Fibroblast of skin of left biceps (primary cell): ENCODE measurements around the gene TMIGD3.

Experiments used
- DNase-seq, 2 experiments: peaks; one replicate each; pipeline ENCODE4 v3.0.0-alpha.2; 2013; ENCODE audit warnings: low read depth in 2 of 2

TMIGD3 gene

DNA sequence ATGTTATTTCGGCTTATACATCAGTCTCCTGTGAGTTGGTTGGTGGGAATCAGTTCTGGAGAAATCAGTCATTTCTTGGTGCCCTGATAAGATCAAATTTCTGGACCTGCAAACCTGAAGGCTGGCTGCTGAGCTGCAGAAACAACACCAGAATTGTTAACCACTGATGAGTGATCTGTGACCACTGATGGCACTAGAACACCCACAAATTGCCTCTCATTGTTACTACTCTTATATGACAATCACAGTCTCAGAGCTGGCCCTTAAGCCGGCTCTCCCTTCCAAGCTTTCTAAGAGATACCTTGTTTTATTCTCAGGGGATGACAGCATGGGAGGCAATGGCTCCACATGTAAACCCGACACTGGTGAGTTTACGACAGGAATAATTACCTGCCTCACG is 27.7 kb downstream of the TMIGD3 start:
- DNase-seq: no peak

DNA sequence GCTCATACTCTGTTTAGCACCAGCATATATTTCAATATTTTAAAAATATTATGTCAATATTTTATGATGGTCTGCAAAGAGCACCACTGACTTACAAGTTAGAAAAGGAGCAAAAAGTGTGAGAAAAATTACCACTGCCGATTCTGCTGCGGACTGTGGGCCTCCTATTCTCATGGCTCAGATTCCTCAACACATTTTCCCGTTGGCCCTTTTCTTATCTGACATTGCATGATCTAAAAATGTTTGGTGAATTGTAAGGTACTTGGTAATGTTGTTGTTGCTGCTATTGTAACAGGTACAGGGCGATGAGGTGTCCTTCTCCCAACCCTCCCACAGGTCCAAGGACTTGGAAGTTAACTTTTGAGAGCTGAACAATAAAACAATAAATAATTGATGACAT is 28.9 kb downstream of the TMIGD3 start:
- DNase-seq: no peak

DNA sequence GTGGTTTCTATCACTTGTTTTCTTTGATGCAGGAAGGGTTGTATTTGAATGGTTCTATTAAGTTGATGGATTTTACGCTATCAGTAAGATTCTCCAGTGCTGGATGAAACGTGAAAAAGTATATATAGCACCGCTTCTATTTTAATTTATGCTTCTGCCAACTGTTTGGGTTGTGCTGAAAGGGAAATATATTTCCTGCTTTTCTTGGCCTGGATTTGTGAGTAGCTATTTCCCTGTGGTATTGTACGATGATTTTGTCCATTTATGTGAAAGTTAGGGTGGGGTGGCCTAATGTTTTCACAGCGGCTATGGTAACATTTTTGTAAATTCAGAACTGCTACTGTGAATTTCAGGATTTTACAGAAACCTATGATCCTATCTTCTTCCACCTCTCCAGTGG is 29.3 kb downstream of the TMIGD3 start:
- no peak for DNase-seq

DNA sequence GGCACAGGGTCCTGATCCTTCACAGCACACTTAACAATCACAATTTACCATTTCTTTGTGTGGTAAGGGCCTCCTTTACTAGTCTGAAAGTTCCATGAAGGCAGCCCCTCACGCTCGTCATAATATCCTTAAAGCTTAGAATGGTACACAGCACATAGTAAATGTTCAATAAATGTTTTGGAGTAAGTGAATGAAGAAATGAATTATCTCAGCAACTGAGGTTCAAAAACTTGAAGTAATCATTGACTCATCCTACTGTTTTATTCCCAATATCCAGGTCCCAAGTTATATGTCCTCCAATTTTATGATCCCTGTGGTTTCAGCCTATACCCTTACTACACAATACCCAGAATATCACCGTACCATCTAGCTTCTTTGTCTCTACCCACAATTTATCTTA is 31.9 kb downstream of the TMIGD3 start:
- no peak for DNase-seq

DNA sequence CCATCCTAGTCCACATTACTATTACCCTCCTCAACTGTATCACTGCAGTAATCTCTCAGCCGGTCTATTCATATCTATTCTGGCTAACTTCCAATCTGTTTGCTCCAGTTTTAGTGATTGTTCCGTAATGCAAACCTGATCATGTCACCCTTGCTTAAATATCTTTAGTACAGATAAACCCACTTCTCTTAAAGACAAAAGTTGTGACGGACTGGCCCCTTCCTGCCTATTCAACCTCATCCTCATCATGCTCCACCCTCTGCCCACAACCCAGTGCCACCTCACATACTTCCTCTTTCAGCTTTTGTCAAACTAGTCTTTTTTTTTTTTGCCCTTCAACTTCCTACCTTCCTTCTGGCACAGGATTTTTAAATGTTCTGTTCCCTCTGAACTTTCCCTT is 32.4 kb downstream of the TMIGD3 start:
- no peak for DNase-seq

DNA sequence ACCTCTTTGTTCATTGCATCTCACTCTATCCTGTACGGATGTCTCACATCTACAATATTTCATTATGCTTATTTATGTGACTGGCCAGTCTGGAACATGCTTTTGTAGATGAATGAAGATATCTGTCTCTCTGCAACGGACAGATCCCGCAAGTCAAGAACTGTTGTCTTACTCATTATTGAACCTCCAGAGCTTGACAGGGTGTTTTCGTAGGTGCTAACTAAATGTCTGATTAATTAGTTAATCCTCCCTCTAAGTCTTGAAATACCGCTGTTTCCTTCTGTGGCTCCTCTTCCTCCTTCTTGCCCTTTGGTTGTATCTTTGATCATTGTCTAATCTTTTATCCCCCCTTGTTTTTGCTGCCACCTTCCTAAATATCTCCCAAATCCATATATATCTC is 32.8 kb downstream of the TMIGD3 start:
- no peak for DNase-seq

DNA sequence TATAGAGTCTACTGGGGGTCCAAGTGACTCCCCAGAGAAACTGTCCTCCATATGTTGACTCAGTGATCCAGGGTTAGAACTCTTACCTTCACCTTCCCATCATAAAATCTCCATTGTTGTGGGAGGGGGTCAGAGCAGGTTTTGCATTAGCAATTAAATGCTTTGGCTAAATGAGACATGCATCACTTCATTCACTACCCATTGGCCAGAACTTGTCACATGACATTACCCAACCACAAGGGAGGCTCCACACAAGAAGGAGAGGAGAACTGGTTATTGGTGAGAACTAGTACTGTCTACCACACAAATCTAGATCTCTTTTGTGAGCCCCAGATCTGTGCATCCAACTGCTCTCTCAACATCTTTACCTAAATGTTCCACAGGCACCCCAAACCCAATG is 33.9 kb downstream of the TMIGD3 start:
- no peak for DNase-seq

DNA sequence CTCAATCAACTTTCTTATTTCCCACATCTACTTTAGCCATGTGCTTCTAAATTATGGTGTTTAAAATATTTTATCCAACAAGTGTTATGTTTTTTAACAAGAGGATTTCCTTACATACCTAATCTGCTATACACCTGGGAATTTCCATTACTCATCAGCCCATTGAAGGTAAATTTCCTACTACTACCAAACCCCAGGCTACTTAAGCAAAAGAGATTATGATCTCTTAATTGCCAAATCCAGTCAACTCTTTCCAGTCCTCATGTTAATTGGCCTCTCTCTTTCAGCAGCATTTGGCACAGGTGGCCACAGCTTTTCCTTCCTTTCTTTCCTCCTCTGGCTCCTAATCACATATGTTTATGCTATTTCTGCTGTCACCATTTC is 34.7 kb downstream of the TMIGD3 start:
- no peak for DNase-seq

DNA sequence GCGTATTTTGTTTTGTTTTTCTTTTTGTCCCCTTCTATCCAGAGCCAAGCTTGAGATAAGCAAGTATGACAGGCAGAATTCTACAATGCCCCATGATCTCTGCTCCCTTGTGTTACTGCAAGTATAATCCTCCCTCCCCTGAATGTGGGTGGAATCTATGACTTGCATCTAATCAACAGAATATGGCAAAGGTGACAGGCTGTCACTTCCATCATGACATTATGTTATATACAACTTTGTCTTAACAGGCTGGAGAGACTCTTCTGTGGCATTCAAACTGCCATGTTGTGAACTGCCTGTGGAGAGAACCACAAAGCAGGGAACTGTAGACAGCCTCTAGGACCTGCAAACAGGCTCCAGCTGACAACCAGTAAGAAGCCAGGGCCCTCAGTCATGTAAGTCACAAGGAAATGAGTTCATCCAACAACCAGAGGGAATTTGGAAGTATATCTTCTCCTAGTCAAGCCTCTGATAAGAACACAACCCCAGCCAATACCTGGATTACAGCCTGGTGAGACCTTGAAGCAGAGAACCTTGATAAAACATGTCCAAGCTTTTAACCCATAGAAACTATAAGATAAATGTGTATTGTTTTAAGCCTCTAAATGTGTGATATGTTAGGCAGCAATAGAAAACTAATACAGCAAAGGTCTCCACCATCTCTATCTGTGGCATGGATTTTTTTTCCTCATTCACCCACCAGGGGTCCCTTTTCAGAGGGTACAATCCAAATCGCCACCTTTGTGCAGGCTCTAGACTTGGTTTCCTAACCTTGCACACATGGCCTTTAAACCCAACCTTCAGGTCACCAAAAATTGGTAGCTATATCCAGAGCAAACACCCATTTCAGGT is 35.3 kb downstream of the TMIGD3 start:
- DNase-seq: no peak

DNA sequence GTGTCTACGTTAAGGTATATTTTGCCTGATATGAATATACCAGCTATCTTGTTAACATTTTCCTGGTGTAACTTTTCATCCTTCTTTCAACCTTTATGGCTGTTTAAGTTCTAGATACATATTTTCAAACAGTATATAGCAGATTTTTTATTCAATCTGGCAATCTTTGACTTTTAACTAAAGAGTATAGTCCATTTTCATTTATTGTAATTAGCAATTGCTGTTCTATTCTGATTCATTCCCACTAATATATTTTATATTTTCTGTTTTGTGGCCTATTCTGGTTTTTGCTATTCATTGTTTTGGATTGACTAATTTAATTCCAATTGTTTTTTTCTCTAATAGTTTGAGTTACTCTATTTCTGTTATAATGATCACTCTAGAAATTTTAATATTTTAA is 37.0 kb downstream of the TMIGD3 start:
- no peak for DNase-seq

DNA sequence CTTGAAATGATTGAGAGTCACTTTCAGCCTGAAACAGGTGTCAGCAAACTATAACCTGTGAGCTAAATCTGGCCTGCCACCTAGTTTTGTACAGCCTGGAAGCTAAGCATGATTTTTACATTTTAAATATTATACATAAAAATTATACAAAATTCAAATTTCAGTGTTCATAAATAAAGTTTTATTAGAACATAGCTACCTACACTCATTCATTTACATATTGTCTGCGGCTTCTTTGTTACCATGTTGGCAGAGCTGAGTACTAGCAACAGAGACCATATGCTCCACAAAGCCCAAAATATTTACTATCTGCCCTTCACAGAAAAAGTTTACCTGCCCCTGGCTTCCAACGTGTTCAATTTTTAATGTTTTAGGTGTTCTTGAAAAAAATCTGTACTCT is 37.7 kb downstream of the TMIGD3 start:
- DNase-seq: no peak

DNA sequence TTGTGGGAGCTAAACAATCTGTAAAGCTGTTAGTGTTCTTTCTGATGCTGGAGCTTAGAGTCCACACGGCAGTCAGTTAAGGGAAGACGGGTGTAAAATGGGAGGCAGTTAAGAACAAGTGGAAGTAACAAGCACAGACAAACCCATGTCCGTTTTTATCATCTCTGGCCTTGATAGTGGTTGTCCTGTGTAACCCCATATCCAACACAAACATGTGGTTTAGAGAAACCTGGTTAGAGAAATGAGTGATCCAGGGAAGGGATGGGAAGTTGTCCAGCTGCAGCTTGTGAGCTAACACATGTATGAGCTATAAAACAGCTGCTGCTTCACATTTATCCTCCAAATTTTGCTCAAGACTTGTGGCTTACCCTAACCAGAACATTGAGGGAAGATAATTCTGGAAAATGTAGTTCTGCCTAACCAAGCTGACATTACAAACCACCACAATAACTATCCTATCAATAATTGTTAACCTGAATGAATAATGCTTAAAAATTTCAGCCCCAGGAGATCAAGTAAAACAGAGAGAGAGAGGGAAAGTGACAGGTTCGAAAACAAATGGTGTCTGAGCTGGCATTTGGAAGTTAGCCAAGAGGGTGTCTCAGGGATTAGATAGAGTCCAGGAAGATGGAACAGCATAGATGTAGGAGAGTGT is 40.3 kb downstream of the TMIGD3 start:
- DNase-seq: no peak

DNA sequence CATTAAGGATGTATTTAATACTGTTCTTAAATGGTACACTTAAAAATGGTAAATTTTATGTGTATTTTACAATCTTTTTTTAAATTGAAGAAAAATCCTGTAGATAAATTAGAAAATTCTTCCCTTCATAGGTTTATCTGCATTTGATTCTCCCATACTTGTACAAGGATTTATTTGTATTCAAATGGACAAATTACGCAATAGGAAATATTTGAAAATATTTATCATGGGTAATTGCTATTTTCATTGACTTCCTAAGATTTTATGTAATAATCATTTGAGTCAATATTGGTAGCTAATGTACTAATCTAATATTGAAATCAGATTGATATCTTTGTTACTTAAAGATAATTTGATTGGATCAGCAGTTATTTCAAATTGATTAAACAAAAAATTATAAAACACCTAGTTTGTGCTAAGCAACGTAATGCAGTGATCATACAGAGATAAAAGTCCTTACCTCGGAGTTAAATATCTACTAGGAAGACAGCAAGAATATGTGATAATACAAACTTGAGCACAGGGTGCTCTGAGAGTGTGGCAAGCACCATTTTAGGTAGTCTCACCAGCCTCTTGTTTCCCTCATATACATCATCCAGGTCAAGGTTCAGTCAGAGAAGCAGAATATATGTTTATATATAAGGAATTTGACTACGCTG is 40.9 kb downstream of the TMIGD3 start:
- DNase-seq: no peak

DNA sequence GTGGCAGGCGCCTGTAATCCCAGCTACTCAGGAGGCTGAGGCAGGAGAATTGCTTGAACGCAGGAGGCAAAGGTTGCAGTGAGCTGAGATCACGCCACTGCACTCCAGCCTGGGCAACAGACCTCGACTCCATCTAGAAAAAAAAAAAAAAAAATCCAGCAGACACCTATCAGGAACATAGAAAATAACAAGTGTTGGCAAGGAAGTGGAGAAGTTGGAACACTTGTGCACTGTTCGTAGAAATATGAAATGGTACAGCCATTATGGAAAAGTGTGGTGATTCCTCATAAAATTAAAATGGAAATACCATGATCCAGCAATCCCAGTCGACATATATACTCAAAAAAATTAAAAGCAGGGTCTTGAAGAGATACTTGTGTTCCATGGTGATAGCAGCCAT is 41.7 kb downstream of the TMIGD3 start:
- DNase-seq: no peak

DNA sequence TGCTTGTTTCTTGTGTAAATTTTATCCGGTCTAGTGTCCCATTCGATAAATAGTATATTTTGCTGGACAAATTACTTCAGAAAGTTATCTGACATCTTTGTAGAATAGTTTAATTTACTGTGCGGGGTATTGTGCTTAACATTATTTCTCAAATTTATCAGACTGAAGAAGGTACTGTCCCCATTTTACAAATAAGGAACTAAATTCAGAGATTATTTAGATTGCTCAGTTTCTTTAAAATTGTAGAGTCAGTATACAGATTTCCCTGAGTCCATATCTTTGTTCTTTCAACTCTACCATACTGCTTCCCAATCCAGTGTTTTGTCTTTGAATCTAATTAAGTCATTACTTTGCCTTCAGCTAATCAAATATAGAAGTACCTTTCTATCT is 47.8 kb downstream of the TMIGD3 start:
- DNase-seq: no peak

DNA sequence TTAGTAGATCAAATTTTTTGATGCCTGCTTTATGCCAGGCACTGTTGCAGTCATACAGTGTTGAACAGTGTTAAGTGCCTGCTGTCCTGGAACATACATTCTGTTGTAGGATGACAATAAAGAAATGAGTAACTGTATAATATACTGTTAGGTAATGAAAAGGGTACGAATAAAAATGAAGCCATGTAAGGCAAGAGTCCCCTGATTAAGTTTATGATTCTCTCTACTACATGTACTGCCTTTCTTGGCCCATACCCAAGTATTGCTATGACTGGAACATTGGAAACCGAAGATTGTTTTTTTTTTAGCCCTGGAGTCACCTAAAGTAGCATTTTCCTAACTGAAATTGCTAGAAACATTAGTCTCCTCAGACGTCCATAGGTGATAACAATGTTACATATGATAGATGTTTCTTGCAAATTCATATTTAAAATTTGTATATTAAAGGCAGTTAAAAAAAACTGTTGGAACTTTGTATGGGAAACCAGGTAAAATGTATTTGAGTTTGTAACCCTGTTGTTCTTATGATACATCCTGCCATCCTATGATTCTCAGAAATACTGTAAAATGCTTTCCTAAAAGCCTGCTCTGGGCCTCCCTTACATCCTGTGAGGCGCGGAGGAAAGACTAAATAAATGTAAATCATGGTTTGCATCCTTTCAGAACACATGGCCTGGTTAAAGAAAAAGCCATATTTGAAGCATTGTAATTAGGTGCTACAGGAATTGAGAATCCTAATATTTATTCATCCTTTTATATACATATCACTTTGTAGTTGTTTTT is 48.4 kb downstream of the TMIGD3 start:
- DNase-seq: no peak

DNA sequence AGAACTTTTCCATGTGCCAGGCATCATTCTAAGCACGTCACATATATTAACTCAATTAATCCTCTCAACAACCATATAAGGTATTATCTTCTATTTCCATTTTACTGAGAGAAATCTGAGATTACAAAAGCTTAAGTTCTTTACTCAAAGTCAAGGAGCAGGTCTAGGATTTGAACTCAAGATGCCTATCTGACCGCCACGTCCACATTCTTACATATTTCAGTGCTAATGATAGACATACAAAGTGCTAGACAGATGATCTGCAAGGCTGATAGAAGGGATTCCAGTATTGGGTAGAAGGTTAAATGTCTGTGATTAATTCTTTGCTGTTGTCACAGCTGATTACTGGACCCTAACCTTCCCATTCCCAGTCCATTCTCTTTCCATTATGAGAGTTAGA is 49.7 kb downstream of the TMIGD3 start:
- no peak for DNase-seq

DNA sequence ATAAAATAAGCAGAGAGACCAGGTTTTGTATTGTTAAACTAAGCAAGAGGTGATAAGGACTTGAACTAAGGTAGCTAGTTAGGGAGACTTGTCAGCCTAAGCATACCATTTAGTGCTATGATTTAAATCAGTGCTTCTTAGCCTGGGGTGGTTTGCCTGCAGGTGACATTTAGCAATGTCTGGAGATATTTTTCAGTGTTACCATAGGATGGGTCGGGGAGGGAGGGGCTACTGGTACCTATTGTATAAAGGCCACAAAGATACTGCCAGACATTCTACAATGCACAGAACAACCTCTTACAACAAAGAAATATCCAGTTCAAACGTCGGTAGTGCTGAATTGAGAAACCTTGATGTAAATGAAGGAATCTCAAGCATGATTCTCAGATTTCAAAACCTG is 50.9 kb downstream of the TMIGD3 start:
- DNase-seq: no peak

DNA sequence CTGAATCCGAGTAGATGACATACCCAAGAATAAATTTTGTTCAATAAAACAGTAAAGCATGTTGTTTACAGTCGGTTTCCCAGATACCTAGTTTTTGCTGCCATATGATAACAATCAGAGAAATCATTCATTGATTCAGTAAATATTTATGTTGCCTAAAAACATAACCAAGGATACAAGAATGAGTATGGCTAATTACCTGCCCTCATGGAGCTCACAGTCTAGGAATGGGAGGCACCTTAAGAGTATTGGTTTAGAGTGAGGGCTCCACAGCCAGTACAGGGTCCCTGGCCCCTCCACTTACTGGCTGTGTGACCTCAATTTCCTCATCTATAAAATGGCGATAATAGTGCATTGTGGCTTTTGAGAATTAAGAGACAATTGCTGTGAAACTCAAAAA is 53.2 kb downstream of the TMIGD3 start:
- DNase-seq: no peak

DNA sequence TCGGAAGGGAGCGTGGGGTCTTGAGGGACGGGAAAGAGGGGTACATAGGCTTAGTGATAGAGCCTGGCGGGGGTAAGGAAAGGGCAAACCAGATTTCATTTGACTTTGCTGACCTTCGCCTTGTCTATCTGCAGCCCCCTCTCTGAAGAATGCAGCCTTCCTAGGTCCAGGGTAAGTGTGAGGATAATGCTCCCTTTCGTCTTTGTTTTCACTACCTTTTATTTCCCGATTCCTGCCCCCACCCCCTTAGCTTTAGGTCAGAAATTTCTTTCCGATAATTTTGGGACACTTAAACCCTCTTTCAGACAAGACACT is 53.8 kb downstream of the TMIGD3 start:
- no peak for DNase-seq

DNA sequence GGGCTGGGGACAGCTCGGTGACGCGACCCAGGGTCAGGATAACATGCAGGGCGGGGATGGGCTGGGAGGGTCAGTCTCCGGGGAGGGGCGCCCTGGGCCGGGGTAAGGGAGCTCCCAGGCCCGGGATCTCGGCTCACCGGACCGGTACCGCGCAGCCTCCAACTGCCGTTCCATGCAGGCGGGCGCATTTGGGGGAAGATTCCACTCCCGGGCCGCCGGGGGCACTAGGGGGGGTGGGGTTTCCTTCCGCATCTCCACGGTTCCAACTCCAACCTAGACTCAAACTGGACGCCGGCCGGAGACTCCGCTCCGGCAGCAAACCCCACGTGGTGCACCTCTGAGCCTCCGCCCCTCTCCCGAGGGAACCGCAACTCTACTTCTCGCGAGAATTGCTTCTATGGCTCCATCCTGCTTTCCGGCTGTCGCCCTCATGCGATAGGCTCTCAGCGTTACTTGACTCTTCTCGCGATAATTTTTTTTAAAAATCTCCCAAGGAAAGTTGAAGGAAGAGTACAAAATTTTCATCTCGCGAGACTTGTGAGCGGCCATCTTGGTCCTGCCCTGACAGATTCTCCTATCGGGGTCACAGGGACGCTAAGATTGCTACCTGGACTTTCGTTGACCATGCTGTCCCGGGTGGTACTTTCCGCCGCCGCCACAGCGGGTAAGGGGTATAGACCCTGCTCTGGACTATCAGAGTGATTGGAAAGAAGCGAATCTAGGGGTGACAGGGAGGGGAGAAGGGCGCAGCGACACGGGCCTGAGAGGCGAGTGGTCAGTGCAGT is 54.3 kb downstream of the TMIGD3 start, which contains the start of the genes ATP5PB and WDR77:
Gene ATP5PB (plus strand): TSS at position 547 of the 785 bp plus-strand sequence. CDS start 78 bp downstream, at position 625.
Gene WDR77 (minus strand): TSS at position 339 of the 785 bp plus-strand sequence. CDS start 87 bp downstream, at position 252.
- peak; percentile 98 to 99 for DNase-seq
